ENCODE measurements around the gene SUPT3H.

The SUPT3H gene

DNA sequence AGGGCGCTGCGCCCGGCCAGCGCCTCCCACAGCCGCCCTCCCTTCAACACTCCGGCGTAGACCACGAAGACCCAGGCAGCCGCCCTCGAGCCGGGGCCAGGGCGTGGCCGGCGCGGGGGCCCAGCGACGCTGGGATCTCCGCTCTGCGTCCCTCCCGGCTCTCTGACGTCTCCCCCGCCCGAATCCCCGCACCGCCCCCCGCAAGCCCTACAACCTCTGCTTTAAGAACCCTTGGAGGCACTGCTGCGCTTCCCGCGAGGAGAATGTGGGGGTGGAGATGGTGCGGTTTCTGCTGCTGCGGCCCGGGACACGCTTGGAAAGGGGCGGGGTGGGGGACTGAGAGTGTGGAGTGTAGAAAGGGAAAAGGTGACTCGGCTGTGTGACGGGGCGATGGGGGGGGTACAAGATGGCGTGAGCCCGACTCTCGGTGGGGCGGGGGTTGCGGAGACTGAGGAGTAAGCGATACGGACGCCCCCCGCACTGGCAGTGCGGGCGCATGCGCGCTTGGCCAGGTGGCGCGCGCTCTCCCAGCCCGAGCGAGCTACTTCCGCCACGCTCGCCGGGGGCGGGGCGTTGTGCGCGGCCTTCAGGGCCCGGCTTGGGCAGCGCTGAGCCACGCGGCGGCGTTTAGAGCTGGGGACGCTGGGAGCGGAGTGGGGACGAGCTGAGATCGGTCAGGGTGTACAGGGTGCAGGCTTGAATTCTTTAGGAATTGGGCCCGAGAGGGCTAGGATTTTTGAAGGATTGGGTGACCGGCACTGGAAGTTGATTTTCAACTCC, at the start of gene SUPT3H:
SUPT3H (minus strand) TSS at position 381 of the 780 bp plus-strand sequence.
- peak; percentile 95 for DNase-seq

DNA sequence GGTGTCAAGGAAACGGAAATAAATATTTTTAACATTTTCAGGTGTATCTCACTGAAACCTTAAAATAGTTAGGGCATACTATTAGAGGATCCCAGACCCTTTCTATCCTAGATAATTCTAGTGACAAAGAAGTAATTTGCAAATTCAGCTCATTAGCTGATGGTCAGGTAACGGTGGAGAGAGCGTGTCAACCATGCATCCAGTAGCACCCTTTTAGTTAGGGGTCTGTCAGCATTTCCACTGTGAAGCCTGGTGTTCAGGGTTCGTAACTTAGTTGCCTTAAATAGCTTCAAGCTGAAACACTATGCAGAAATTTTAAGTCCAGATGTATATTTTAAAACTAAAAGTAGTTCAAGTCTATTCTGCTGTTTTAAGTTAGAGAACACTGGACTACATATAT, 48.5 kb upstream of the SUPT3H start:
- no peak for DNase-seq

DNA sequence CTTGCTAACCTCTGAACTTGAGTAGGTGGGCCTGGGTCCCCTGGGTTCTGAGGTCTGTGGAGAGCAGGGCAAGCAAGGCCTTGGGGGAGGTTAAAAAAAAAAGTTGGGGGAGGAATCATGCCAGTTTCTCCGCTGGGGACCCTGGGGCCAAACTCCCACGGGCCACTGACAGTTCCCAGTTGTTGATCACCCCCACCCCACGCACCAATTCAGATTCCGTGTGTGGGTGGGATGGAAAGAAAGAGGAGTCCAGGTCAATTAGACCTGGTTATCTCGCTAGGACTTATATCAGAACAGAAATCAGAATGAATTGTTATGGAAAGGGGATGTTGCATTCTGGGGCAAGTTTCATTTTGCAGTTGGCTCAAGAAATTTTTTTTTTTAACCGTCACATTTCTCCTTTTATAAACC, 46.7 kb upstream of the SUPT3H start:
- DNase-seq: no peak

DNA sequence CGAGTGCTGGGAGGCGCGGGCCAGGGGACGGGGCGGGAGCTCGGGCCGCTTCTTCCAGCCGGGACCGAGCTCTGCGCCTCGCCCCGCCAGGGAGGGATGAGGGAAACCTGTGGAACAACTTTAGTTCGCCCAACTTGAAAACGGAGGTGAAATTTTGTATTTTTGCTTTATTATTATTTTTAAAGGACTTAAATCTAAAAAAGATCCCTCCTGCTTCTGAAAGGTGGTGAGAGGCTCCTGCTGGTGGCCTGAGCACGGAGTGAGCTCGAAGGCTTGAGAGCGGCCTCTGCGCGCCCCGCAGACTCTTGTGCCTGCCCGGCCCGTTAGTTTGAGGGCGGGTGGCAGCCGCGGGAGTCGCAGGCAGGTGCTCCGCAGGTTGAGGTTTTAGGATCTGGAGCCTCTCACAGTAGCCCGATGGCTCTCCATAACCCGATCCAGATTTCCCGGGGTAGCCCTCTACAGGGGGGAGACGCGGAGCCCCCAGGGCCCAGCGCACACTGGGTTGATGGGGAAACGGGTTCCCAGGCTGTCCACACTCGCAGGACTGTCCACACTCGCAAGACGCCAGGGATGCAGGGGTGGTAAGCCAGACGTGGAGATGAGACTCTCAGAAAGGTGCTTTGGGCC, 46.2 kb upstream of the SUPT3H start:
- peak; percentile 60 to 64 for DNase-seq

DNA sequence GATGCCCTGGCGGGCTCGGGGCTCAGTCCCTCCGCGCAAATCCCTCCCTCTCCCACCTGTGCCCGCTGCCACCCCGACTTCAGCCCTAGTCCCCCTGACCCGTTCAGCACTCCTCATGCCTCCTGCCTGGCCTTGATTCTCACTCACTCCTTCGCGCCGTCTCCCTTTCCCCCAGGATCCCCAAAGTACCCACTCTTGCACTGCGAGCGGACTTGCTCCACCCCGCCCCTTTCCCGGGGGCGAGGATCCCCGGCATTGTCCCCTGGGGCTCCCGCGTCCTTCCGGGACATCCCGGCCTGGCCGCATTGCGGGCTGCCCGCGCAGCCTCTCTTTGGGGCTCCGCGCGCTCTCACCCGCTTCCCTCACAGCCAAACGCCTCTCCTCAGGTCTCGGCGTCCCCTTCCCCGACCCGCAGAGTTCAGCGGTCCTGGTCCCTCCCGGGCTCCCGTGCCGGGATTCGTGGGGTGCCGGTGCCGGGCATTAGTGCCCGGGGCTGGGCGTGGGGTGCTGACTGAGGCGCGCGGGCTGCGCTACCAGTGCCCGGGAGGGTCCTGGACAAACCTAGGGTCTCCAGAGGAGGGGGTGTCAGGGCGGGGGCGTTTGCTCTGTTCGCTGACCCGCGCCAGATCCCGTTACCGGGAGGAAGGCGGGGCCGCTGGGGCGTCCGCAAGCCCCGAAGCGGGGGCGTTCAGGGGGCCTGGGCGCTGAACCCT, 45.5 kb upstream of the SUPT3H start:
- peak; percentile 70 to 73 for DNase-seq

DNA sequence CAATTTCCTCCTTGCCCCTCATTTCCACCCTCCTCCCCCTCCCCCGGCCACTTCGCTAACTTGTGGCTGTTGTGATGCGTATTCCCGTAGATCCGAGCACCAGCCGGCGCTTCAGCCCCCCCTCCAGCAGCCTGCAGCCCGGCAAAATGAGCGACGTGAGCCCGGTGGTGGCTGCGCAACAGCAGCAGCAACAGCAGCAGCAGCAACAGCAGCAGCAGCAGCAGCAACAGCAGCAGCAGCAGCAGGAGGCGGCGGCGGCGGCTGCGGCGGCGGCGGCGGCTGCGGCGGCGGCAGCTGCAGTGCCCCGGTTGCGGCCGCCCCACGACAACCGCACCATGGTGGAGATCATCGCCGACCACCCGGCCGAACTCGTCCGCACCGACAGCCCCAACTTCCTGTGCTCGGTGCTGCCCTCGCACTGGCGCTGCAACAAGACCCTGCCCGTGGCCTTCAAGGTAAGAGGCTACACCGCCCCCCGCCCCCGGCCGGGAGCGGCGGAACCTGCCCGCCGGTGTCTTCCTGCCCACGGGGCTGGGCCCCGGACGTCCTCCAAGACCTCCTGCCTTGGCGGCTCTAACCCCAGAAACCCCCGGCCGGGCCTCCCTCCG, 44.9 kb upstream of the SUPT3H start:
- DNase-seq: peak; percentile 74 to 79

DNA sequence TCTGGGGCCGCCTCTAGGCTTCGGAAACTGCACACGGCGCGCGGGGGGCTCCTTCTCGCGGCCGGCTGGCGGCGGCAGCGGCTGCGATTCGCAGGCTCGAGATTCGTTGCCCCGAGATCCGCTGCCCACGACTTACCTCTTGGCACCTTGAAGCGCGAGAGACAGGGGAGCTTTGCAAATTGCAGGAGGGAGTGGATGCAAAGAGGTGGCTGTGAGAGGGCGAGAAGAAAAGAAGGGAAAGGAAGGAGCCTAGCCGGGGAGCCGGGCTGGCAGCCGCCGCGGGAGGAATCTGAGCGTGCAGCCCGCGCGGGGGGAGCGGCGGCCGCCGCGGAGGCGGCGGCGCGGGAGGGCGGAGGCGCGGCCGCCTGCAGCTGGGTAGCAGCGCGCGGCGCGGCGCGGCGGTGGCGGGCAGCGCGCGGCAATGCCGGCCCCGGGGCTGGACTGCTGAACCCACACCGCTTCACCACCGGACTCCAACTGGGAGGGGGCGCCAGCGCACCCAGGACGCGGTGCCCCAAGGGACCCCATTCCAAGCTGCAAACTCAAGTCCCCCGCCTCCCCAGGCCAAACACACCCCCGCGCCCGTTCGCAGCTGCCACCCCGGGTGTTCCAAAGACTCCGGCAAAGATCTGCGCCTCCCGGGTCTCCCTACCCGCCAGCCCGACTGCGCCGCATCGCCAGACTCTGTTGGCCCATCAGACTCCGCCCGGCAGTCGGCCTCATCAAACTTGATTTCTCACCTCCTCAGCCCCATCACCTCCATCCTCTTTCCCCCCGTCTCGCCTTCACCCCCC, 44.2 kb upstream of the SUPT3H start:
- DNase-seq: peak; percentile 74 to 75

DNA sequence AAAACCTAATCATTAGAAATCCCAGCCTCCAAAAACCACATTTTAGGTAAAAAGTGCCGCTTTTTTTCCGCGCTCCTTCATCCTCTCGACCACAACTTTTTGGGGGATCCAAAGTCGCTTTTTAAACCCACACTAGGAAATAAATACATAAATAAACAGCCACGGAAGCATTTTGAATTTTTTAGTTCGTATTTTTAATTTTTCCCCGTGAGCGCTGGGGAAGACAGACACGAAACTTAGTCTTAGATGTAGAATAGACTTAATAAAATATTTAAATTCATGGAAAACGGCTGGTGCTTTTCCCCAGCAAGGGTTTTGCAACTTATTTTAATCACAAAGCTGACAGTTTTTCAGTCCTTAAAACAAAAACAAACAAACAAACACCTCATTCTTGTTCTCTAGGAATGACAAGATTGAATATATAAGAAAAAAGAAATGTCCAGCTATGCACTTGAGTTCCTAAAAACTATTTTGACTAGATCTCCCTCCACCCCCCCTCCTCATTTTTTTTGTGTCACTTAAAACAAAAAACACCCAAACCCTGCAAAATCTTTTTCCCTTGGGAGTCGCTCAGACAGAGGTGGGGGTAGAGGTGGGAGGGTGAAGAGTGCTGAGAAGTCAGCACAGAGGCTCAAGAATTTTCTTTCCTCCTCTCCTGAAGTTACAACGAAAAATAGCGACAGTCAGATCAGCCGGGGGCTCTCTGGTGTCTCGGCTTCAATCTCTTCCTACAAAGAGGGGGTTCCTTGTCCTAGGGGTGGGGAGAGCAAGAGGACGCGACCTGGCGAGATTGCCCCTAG, 43.4 kb upstream of the SUPT3H start:
- DNase-seq: no peak

DNA sequence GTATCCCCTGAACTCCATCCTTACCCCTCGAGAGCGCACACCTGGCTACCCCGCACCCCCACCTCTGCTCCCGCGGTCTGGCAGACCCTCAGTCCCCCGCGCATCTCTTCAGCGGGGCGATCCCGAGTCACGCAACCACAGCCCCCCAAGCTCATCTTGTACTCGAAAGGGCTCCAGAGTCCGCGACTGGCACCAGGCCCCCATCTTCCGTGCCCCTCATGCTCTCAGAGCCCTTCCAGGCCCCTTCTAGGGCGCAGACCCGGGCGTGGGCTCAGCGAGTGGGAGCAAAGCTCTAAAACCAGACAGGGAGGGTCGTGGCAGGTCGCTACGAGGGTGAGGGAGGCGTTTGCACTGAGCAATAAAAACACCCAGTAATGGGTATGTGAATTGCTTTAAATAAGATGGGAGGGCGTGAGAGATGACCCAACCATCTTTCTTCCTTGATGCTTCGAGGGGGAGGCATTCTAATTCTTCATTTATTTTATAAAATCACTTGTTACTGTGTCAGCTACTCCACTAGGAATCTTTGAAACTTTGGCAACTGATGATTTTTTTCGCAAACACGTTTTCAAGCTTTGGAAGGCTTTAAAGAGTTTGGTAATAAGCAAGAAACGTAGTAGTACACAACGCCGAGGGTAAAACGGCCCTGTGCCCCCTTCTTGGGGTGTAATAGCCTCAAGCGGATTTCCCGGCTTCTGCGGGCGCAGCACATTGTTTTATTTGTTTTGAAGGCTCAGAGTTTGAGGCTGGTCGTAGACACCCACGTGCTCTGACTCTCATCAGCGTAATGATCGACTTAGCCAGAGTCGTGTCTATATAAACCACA, 42.6 kb upstream of the SUPT3H start:
- peak; percentile 72 to 75 for DNase-seq

DNA sequence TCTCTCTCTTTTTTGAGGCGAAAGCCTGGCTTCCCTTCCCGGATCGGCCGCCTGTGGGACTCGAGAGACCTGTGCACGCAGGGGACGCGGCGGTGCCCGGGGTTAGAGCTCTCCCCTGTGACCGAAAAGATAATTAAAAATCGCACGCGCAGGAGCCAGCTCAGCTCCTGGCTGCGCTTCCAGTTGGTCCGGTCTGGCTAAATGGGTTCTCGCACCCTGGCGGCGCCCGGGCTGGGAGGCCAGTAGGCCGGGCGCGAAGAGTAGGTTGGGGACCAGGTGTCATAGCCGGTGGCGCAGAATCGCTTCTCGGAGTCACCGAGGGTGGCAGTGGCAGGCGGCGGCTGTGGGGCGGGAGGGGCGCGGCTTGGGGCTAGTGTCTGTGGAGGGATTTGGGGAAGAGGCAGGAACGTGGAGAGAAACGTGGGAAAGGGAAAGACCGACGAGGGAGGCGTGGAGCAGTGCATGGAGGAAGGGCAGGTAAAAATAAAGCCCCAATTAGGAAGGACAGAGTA, 41.9 kb upstream of the SUPT3H start:
- DNase-seq: peak; percentile 81 to 82

DNA sequence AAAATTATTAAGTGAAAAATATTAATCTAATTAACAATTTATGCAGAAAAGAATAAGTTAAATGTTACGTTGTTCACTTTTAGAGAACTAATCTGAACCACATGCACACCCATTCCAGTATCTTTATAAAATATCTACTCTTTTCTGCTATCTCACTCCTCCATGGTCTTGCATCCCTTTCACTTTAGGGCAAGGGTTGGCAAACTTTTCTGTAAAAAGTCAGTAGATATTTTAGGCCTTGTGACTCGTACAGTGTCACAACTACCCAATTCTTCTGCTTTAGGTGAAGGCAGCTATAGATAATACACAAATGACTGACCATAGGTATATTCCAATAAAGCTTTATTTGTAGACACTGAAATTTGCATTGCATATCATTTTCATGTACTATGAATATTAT, 39.7 kb upstream of the SUPT3H start:
- DNase-seq: no peak

DNA sequence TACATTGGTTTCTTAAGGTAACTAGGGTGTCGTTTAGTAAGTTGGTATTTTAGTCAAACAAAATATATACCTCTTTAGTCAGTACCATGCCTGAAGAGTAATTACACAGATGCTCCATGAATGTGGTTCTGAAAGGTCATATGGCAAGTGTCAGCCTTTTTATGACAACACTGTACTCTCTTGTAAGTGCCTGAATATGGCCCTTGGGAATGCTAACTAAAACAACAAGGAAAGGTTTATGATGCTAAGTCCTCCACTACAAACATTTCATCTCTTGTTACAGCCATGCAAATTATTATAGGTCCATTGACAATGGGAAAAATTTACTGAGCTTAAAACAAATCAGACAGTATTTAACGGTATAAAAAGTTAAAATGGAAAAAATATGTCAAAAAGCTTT, 39.0 kb upstream of the SUPT3H start:
- no peak for DNase-seq

DNA sequence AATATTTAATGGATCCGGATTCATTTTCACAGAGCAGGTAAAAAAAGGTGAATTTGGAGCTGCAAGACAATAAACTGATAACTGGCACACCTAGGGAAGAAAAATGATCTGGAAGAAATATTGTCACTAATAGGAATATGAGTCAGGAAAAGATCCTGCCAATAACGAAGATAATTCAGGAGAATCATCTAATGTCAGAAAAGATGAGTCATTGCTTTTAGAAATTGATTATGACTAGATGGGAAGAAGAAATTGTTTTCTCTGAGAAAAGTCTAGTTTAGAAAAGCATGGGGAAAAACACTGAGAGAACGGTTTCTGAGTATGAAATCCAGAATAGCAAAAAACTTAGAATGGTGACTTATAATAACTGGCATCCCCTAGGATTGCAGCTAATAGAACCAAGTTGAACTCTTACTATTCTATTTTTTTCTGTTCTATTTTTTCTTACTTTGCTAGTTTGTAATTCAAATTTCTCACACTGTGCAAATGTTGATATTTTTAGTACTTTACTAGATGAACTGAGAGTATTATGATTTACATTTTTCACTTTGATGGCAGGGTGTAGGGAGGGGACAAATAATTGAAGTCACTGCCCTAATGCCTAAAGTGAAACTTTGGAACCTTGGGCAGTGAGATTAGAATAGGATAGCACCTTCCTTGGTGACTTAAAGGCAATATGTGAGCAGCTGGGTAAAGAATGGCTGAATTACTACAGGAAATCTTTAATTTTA, 38.2 kb upstream of the SUPT3H start:
- no peak for DNase-seq

DNA sequence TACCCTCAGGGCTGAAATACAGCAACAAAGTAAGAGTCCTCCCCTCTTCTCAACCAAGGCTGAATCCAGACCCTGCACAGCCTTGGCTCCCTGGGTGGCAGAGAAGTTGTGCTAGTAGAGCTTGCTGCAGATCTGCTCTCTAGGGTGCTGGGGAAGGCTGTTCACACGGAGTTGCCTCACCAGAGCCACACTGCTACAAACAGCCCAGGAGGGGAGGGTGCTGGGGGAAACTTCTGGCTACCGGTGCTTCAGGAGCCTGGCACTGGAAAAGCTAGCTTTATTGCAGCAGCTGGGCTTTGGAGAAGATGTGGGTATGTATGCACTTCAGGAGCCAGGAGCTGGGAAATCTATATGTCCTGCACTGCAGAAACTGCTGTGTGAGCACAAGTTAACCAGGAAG, 37.6 kb upstream of the SUPT3H start:
- DNase-seq: no peak

DNA sequence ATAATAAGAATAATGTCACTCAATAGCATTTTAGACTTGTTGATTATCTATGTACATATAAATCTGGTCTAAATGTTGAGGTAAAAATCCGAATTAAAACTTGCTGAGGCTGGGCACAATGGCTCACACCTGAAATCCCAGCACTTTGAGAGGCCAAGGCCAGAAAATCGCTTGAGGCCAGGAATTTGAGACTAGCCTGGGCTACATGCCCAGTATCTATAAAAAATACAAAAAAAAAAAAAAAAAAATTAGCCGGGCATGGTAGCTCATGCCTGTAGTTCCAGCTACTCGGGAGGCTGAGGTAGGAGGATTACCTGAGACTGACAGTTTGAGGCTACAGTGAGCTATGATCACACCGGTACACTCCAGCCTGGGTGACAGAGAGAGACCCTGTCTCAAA, 34.2 kb upstream of the SUPT3H start:
- DNase-seq: no peak

DNA sequence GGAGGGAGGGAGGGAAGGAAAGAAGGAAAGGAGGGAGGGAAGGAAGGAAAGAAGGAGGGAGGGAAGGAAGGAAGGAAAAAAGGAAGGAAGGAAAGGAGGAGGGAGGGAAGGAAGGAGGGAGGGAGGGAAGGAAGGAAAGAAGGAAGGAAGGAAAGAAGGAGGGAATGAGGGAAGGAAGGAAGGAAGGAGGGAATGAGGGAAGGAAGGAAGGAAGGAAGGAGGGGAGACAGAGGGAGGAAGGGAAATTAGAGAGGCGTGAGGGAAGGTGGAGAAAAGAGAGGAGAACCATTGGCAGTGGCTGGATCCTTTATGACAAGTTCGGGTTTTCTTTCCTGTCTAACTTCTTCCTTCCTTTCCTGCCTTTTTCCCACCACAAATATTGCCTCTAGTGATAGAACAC, 22.3 kb upstream of the SUPT3H start:
- no peak for DNase-seq

DNA sequence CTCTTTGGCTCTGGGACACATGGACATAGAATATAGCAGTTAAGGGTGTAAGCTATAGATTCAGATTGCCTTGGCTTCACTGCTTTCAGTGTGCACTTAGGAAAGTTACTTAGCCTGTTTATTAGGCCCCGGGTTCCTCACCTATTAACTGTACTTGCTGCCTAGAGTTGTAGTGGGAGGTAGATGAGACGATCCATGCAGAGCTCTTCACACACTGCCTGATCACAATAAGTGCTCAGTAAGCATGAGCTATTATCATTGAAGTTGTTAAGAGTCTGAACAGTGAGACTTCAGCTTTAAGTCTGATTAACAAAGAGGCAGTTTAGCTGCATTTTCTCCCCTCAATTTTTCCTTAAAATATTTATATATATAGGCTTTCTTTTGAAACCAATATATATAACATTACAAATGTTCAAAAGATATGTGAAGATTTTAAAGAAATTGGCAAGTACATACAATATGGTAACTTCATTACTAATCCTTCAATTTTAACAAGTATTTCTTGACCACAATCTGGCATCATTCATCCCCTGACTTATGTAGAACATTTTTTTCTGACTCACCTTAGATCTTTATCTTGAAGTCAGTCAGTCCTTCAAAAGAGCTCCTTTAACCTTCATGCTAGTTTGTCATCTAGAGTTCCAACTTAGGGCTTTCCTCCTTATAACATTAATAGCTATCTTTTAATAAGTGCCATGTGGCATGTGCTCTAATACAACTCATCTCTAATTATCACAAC, 20.5 kb upstream of the SUPT3H start:
- DNase-seq: no peak

DNA sequence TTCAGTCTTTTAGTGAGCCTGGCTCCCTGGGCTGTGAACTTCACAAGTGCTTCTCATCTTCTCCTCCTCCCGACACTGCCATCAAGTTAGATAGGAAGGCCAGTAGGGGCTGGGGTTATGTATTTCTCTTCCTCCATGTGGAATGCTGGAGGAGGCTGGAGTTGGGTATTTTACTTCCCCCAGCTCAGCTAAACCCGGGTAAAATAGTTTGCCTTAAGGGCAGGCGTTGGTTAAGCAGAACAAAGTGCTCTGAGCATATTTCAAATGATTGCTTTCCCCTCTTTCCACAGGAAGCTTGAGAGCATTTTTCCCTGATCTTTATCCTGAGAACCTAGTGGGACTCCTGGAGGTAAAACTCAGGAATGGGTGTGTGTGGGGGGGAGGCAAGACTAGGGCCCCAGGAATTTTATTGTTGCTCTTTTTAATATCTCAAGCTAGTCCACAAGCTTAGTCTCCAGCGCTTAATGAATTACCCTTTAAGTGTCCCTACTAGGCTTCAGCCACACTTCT, 16.9 kb upstream of the SUPT3H start:
- DNase-seq: no peak

DNA sequence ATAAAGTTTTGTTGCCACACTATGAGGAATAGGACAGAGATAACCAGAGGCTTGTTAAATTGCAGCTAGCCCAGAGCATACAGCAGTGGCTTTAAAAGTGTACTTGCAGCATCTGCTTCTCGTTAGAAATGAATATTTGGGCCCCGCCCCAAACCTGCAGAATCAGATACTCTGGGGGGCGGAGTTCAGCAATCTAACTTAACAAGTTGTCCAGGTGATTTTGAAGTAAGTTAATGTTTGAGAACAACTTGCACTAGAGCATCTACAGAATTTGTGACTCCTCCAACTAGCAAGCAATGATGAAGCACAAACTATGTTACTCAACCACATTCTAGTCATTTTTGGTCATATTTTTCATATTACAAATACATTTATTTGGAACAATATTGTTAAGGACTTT, 10.6 kb upstream of the SUPT3H start:
- DNase-seq: no peak

Measured in activated T-cell treated with anti-CD3 and anti-CD28 coated beads, Interleukin-2, amount 50 U/mL, for 48 hours (primary cell).